Measurements from ENCODE around the gene SDK1.

SDK1 gene

DNA sequence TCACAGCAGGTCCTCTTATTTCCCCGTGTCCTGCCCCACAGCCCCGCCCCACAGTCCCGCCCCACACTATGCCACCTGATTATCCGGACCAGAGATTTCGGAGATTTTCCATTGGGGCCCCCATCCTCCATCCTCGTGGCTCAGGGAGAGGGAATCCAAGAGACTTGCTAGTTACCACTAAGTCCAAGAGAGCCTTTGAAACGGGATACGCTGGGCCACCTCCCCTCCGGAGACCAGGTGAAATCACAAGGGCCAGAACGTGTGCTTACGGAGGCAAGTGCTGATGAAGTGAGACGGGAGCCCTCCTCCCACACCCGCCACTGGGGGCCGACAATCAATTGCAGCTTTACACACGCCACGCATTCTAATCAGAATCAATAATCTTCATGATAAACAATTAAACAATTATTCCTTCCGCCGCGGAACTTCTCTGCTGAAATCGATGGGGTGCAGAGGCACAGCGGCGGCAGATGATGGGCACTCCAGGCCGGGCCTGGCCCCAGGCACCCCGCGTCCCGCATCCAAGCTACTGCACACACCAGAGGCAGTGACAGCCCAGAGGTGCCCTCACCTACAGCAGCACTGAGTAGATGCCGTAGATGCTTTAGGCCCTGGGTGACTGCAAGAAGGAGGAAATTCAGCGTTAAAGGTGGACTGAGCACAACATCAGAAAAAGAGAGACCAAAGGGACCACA, 847.0 kb downstream of the SDK1 start:
- no peak for DNase-seq

DNA sequence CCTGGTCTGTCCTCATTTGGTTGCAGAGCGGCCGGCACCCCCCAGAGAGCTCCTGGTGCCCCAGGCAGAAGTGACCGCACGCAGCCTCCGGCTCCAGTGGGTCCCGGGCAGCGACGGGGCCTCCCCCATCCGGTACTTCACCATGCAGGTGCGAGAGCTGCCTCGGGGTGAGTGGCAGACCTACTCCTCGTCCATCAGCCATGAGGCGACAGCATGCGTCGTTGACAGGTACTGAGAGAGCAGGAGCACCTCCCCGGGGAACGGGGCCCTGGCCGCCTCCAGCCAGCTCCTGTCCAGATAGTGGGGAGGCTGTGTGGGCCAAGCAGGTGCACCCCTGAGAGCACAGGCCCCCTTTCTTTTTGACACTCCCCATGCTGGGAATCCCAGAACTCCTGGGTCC, 848.2 kb downstream of the SDK1 start:
- no peak for DNase-seq

DNA sequence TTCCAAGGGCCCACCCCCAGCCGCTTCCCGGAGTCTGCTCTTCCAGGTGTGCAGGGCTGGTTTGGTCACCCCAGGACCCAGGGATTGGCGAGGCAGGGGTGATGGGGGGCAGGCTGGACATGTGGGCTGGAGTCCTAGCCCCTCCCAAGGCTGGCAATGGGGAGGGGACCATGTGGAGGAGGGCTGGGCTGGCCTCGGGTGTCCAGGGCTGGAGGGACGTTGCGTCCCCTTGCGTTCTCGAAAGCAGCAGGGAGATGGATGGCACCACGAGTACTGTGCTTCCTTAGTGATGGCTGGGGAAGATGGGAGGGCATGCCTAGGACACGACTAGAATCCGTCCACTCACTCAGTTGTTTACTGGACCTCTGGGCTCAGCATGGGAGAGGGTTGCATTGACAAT, 848.6 kb downstream of the SDK1 start:
- no peak for DNase-seq

DNA sequence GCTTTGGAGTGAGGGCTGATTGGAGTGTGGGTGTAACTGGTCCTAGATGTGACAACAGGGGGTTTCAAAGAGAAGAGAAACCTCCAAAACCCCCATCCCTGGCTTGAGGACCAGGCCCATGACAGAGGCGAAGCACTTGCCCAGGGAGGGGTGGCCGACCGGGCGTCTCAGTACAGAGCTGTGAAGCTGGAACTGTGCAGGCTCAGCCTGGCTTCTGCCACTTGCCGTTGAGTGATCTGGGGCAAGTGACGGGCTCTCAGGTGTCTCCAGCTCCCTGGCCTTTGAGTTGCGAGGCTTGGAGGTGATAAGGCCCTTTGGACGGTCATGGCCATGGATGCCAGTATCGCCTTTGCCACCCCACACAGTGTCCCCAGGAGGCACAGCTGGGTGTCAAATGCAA, 849.7 kb downstream of the SDK1 start:
- DNase-seq = no peak

DNA sequence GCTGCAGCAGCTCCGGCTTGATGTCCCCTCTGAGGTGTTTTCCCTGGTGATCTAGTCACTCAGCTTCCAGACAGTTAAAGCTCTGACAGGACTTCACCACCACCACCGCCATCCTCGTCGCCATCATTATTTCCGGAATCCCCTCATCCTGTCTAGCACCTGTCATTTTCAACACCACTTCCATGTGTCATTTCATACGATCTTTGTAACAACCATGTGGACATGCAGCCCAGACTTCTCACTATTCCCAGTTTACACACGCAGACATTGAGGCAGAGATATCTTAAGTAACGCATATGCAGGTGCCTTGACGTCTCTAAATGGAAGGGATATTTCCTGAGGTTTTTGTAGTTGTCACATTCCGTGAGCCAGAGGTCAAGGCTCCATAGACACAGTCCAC, 850.5 kb downstream of the SDK1 start:
- DNase-seq = no peak

DNA sequence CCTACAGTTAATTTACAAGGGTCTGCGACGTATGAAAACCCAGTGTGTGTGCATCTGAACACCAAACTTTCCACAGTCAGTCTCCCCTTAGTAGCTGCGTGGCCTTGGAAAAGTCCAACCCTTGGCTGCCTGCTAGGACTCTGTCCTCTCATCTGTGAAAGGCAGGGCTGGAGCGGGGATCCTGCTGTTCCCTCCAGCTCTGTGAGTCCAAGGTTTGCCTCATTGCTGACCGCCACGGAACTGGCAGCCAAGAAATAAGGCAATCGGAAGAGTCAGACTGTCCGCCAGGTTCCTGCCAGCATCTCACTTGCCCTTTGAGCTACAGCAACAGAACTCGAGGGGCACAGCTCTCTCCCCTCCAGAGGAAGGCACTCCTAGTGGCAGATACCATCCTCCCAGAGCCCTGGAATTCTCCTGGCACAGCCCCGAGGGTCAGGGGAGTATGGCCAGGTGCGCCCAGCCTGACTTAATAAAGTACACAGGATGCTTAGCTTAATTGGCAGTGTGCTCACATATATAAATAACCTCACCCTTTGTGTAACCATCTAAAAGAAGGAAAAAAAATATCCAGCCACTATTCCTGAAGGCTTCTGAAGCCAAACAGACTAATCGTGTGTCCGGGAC, 851.0 kb downstream of the SDK1 start:
- no peak for DNase-seq

DNA sequence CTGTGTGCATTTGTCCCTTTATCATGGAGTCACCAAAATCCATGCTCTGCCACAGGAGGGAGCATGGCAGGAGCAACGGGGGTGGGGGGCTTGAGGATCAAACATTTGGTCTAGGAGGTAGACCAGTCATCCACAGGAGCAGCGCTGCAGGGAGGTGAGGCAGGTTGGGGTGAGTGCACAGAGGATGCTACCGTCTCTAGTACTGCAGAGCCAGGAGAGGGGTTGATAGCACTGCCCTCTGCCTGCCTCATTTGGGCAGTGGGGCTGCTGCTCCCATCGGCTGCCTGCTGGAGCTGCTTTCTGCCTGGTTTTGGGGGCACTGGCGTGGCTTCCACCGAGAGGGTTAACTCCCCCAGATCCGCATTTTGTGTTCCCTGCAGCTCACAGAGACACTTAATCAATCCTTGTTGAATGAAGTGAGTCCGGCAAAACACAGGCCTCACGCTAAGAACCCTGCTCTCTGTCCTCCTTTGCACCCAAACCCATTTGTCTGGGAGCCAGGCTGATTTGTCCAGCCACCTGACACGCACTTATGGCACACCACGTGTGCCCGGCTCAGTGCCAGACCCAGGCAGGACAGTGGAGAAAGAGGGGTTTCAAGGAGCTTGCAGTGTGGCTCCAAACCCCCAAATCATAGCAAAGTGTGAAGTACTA, 854.0 kb downstream of the SDK1 start:
- no peak for DNase-seq

DNA sequence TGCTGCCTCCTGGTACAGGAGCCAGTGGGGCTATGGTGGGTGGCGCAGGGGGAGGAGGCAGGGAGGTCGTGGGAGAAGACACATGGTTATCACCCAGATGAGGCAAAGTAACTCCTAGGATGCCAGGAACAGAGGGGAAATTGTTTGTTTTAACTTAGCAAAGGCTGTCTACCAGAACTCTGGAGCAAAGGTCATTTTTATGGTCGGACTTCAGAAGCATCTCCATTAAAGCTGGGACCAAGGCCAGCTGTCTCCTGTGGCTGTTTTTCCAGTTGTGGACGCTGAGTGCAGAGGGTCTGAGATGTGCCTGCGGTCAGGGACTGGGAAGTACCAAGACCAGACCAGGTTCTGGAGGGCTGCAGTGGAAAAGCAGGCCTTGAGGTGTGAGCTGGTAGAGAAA, 855.1 kb downstream of the SDK1 start:
- no peak for DNase-seq

DNA sequence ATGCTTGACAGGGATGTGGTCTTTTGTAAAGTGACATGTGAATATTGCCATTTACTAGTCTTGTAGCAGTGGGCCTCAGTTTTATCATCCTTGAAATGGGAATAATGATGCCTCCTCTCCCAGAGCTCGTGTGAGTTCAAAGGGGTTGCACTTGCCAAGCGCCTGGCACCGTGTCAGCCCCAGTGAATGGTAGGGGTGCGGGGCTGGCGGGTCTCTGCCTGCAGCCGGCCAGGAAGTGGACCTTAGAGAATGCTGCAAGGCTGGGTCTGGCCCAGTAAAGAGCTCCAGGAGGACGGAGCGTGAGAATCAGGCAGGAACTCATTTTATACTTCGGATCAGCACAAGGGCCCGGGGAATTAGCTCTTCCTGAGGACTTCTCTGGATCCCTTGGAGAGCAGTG, 856.6 kb downstream of the SDK1 start:
- no peak for DNase-seq

DNA sequence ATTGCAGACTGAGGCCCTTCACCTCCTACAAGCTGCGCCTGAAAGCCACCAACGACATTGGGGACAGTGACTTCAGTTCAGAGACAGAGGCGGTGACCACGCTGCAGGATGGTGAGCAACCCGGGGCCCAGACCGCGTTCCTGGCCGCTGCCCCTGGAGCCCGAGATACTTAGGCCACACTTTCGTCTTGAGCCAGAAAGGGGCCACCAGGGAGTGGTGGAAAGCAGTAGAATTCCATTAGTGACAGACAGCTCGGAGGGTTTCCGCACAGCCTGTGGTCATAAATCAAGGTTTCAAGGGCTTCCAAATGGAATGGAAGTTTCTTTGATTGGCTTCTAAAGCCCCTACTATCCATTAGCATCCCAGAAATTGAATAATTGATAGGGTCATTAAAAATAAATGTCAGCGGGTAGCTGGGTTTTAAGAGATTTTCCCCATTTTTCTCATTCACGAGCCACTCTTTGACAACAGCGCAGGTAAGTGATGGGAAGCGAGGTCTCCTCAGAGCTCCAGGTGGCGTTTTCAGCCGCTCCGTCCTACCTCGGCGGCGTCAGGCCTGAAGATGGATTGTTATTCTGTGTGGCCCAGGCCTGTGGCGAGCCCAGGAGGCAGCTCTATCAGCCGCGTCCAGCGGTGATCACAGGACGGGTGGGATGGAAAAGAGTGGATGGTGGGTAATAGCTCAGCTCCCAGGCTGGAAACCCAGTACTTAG, 857.5 kb downstream of the SDK1 start:
- DNase-seq = no peak

DNA sequence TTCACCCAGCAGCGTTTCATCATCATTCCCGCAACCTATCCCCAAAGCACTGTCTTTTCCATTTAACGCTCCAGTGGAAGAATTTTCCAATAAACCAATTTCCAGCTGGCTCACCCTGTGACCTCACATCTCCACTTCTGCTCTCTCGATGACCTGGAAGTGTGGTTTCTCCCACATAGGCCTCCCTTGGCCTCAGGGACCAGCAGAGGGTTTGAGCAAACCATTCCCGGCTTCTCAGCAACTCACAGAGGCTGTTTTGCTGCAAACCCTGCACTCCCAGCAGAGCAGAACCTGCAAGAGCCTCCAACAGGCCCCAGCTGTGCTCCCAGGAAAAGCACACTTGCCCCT, 858.1 kb downstream of the SDK1 start:
- DNase-seq = no peak

DNA sequence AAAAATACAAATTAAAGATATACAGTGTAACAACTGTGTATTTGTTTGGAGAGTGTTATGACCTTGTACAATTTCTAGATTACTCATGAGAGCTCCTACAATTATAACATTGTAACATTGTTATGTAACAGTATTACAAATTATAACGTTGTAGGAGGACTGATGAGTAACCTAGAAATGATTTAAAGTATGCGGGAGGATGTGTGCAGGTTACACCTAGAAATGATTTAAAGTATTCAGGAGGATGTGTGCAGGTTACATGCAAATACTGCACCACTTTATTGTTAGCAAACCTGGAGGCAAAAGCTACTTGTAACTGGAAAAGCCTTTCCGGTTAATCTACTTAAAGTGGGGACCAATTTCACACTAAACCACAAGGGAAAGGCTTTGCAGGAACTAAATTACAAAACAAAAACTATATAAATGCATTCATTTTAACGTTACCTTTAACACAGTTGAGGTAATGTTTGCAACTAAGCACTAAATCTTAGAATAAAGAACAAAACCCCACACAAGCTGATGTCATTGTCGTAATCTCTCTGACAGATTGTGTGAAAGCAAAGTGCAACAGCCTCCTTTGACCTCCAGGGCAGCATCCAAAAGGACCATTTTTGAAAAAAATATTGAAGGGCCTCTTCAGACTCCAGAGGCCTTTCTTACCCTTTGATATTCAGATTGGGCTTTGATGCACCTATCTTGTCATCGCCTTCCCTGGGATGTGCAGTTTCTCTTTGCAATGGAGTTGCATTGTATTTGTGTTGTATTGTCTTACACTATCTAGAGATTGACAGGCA, 858.9 kb downstream of the SDK1 start:
- DNase-seq = no peak

DNA sequence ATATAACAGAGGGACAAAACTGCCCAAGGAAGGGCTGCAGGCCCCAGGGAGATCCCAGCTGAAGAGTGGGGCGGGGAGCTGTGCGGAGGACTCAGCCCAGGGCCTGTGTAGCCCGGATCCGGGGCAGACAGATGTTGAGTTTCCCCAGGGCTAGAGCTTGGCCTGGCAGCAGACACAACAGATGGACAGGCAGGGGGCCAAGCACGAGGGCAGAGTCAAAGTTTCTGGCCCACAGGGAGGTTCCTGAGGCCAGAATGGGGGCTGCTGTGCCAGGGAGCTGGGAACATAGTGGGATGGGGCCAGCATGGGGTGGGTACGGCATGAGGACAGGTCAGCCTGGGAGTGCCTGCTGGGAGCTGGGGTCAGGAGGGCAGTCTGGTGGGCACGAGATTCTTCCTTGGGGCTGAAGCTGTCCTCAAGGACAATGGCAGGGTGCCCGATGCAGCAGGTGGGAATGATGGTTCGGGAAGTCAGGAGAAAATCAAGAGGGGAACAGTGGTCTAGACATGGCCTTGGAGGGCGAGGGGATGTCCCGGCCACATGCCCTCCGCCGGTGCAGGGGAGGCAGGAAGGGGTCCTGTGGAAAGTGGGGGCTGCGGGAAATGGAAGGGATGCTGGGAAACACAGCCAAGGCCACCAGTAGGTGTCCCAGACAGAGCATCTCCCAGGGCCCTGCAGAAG, 862.0 kb downstream of the SDK1 start:
- no peak for DNase-seq

DNA sequence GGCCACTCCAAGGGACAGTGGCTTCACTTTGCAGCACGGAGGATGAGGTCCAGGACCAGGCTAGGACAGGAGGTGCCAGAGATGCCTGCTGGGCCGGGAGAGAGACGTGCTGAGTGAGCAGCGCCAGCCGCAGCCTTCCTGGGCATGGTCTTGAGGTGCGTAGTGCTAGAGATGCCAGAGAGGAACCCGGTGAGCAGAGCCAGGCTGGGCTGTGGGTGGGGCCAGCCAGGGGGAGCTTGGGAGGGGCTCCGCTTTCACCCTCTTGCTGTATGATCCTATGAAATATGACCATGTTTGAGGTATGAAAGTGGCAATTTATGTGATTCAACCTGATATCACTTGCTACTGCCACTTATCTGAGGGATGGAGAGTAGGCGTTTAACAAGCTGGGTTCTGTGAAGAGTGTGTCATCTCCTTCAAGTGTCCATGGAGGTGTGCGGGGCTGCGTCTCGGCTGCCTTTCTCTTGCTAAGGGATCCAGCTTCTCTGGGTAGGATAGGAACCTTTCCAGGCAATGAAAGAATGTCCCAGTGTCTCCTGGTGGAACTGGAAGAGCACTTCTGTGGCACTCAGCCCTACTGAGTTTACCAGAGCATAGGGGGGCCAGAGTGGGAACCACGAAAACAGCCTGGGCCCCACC, 862.6 kb downstream of the SDK1 start:
- no peak for DNase-seq

DNA sequence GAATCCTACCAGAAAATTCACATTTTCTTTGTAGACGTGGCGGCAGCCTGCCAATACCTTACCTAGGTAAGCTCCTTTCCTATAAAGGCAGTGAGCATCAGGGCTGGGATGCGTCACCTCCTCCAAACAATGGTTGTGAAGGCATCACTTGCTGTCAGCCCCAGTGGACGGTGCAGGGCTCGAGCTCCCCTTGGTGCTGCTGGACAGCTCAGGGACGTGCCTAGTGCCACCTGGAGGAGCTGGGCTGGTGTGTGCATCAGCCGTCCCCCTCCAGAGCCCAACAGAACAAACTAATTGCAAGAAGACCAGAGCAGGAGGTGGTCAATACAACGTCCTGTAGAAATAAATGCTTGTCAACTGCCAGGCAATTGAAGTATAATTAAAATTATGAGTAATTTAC, 863.5 kb downstream of the SDK1 start:
- no peak for DNase-seq

DNA sequence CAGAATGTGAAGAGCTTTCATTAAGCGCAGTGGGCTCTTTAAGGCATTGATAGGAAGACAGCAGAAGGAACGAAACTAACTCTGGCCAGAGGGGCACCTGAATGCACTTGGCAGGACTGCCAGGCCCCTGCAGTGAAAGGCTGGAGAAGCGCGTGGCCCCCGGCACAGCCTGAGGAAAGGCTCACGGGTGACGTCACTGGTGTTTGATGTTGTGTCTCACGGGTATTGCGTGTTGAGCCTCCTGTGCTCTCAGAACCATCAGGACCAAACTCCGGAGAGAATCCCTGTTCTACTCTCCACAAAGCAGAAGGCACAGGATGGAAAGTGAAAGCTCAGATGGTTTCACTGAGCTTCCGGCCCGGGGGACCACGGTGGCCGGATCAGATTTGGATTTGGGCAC, 865.3 kb downstream of the SDK1 start:
- DNase-seq = no peak

DNA sequence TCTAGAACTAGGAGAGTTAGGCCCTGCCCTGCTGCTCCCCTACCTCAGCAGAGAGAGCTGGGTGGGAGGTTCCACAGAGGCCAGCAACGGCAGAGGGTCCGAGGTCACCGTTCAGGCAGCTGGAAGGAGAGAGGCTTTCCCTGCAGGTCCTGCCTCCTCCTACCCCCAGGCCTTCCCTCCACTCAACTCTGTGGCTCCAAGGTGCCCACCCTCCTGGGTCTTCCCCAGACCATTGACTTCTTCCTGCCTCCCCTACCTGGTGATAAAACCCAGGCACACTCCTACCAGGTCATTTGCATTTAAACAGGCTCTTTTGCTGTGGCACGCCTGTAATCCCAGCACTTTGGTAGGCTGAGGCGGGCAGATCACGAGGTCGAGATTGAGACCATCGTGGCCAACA, 865.8 kb downstream of the SDK1 start:
- no peak for DNase-seq

DNA sequence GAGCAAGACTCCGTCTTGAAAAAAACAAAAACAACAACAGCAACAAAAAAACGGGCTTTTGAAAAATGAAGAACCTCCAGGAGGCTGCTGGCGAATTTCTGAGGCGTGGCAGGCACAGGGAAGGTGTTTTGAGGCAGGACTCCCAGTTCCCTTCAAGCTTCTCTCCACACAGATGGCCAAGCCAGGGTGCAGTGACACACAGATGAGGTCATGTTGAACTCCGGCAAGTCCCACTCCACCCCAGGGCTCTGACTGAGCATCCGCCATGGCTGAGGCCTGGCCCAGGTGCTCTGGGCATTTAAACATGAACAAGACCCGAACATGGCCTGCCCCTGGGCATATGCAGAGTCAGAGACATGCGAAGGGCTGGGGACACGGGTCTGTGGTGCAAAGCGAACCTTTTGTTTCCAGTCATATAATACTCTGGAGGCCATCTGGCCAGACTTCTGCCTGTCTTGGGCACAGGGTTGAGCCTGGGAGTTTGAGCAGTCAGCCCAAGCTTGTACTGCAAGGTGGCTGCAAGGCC, 866.4 kb downstream of the SDK1 start:
- no peak for DNase-seq

DNA sequence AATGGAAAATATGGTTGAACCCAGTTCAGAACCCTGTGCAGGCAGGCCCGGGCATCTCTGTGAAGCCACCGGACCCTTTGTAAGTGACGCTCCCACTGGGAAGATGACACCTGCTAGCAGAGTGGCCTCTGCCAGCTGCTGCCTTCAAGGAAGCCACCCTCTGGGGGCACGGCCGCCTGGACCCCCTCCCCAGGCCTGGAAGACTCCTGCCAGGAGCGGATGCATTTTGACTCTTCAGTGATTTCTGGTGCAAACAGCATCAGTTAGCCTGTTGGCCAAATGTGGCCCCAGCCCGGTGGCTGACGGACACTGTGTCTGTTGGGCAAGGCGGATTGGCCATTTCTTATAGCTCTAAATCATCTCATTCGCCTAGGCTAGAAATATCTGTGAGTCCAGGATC, 867.0 kb downstream of the SDK1 start:
- DNase-seq = no peak

DNA sequence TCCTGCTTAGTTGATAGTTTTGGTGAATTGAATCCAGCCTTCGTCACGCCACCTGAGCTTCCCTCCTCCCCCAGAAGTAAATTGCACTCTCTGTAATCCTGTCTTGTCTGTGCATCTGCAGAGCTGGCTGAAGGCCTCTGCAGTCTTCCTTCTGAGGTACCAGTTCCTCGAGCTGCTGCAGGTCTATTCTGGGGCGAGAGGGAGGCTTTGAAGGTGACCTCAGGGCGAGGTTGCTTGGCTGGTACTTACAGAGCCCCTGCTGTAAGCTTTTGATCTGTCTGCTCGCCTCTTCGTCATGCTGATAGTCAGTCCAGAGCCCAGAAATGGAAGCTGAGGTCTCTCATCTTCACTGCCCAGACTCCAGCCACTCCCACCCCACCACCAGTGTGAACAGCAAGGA, 867.5 kb downstream of the SDK1 start:
- no peak for DNase-seq

DNA sequence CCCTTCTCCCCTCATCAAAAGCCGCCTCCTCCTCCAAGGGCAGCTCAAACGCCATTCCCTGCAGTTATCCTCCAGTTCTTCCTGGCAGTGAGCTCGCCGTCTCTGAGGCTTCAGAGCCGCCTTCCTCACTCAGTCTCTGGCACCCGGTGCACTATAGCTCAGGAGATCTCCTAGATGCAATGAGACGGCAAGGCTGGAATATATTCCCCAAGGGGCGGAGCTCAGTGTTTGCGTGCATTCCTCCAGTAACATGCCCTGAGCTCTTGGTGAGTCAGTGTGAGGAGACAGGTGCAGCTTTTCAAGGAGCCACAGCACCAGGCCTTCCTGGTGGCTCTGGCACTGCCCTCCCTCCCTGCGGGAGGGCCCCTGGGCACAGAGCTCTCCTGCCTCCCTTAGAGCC, 868.4 kb downstream of the SDK1 start:
- no peak for DNase-seq
